ENCODE results near the gene SLC7A4. TPM values are rescaled to one million over a fixed set of nuclear protein-coding genes. Genes with fewer than 3 reads are reported as not detected.

SLC7A4 gene
- total RNA-seq, 3 donors from 2014 or later, result 1.6 to 2.4 (median 2.0) TPM

DNA sequence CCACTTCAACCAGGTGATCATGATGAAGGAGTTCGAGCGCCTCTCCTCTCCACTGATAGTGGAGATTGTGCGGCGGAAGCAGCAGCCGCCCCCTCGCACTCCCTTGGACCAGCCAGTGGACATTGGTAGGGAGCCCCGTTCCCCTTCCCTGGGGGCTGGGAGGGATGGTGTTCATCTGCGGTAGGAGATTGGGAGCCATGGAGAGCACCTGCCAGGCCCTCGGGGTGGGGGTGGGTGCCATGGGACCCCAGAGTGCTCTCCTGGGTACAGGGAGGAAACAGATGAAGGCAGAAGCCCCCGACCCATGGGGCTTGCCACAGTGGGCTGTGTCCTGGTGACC is 37.5 kb downstream of the SLC7A4 start:
- no peaks in the 10 kb centered on the region for H3K9me3 ChIP-seq
- peaks cover 2 to 3% of the 10 kb centered on the region in 2 donors for H3K4me1 ChIP-seq
- no peaks in the 10 kb centered on the region for H3K27me3 ChIP-seq
- intact Hi-C loops (cut with DNase I; ENCODE audit: low total_unique reads), result no loop called here
- TF ChIP-seq, protein P1, sequence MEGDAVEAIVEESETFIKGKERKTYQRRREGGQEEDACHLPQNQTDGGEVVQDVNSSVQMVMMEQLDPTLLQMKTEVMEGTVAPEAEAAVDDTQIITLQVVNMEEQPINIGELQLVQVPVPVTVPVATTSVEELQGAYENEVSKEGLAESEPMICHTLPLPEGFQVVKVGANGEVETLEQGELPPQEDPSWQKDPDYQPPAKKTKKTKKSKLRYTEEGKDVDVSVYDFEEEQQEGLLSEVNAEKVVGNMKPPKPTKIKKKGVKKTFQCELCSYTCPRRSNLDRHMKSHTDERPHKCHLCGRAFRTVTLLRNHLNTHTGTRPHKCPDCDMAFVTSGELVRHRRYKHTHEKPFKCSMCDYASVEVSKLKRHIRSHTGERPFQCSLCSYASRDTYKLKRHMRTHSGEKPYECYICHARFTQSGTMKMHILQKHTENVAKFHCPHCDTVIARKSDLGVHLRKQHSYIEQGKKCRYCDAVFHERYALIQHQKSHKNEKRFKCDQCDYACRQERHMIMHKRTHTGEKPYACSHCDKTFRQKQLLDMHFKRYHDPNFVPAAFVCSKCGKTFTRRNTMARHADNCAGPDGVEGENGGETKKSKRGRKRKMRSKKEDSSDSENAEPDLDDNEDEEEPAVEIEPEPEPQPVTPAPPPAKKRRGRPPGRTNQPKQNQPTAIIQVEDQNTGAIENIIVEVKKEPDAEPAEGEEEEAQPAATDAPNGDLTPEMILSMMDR (IDR thresholded peaks at IDR 0.05), result no peak
- no peak for TF ChIP-seq POLR2A (IDR thresholded peaks at IDR 0.05)
- TF ChIP-seq POLR2AphosphoS5 (IDR thresholded peaks at IDR 0.05), result no peak
- DNase-seq (ENCODE audit: low spot score in 2 of 2), result no peak
- no peak overlapping the region for H3K4me3 ChIP-seq
- H3K27ac ChIP-seq, result no peak overlapping the region
- no peaks in the 10 kb centered on the region for H3K36me3 ChIP-seq

DNA sequence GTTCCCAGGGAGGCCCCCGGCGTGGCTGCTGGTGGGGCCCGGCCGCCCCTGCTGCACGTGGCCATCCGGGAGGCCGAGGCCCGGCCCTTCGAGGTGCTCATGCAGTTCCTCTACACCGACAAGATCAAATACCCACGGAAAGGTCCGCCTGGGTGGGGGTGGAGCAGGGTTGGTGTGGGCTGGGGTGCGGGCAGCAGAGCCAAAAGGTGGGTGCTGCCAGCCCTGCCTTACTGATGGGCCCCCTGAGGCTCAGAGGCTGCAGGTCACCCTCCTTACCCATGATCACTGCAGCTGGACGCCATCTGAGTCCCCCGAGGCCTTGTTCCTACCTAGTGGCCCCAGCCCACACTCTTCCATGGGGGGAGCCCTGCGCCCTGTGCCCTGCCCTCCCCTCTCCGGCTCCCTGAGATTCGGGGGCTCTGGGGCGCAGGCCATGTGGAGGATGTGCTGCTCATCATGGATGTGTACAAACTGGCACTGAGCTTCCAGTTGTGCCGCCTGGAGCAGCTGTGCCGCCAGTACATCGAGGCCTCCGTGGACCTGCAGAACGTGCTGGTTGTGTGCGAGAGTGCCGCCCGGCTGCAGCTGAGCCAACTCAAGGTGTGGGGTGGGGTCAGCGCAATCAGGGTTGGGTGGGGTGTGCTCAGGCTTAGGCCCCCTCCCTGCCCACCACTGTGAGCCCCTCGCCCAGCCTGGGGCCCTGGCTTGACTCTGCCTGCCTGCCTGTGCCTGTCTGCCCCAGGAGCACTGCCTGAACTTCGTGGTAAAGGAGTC is 38.0 kb downstream of the SLC7A4 start:
- Histone ChIP-seq H3K27me3 (no peaks in the 10 kb centered on the region), H3K4me3 (no peak overlapping the region), H3K36me3 (no peaks in the 10 kb centered on the region), H3K9me3 (no peaks in the 10 kb centered on the region), H3K27ac (no peak overlapping the region), H3K4me1 (no peaks in the 10 kb centered on the region)
- DNase-seq (ENCODE audit: low spot score in 2 of 2), result no peak
- intact Hi-C loops (cut with DNase I; ENCODE audit: low total_unique reads), result no loop called here
- no peak for TF ChIP-seq POLR2A (IDR thresholded peaks at IDR 0.05)

DNA sequence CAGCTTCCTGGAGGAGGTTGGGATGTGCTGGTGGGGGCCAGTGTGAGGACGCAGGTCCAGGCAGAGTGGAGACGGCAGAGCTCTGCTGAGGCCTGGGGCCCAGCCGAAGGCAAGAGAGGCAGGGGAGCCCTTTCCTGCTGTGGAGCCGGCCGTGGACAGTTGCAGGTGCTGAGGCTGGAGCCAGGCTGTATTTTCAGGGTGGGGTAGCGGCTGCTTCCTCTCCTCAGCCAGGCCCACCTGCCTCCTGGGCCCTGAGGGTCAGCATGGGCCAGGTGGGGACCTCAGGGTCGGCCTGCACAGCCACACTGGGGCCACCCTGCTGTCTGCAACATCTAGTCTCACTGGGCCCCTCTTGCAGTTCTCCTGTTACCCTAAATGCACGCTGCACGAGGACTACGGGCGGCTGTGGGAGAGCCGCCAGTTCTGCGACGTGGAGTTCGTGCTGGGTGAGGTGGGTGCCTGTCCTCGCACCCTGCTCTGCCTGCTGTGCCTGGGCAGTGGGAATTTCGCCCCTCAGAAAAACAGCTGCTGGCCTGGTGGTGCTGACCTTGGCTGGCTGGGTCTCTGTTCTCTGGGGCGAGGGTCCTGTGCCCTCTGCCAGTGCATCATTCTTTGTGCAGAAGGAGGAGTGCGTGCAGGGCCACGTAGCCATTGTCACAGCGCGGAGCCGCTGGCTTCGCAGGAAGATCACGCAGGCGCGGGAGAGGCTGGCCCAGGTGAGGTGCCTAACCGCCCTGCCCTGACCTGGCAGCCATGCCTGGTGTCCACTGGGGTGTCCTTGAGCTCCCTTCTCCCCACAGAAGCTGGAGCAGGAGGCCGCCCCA is 38.8 kb downstream of the SLC7A4 start:
- H3K27ac ChIP-seq, result no peak overlapping the region
- intact Hi-C loops (cut with DNase I; ENCODE audit: low total_unique reads), result no loop called here
- H3K27me3 ChIP-seq, result no peaks in the 10 kb centered on the region
- H3K9me3 ChIP-seq, result no peaks in the 10 kb centered on the region
- no peak for DNase-seq (ENCODE audit: low spot score in 2 of 2)
- no peak overlapping the region for H3K4me3 ChIP-seq
- TF ChIP-seq POLR2AphosphoS5 (IDR thresholded peaks at IDR 0.05) (no peak), POLR2A (IDR thresholded peaks at IDR 0.05) (no peak)
- TF ChIP-seq, protein P1 (IDR thresholded peaks at IDR 0.05), result no peak
- no peaks in the 10 kb centered on the region for H3K36me3 ChIP-seq
- no peaks in the 10 kb centered on the region for H3K4me1 ChIP-seq

DNA sequence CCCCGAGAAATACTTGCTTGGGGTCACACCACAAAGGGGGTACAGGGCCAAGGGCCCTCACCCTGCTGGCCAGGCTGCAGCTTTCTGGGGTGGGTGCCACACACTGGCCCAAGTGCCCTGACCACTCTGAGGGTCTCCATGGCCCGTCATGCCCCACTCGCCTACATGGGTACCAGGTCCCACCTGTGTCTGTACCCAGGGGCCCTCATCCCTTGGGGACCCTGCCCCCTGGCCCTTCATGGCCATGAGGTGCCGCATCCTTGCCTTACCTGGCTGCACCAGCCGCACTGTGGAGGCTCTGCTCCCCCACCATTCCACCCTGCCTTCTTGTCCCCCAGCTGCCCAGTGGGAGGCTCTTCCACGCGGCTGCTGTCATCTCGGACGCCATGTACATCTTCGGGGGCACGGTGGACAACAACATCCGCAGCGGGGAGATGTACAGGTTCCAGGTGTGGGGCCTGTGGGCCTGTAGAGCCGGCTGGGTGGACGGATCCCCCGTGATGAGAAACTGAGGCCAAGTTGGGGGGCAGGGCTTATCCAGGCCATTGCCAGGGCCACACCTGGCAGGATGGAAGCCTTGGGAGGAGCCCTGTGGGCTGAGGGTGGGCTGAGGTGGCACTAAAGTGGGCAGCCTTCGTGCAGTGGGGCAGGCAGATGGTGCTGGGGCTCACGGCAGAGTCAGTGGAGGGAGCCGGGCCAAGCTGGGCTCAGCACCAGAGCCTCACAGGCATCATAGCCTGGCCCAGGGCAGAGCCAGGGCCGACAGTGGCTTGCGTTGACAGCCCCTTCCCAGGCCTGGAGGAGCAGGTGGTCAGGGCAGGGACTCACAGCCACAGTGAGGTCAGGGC is 39.7 kb downstream of the SLC7A4 start:
- DNase-seq (ENCODE audit: low spot score in 2 of 2), result no peak
- Histone ChIP-seq H3K4me3 (no peak overlapping the region), H3K27ac (no peak overlapping the region), H3K9me3 (no peaks in the 10 kb centered on the region), H3K36me3 (no peaks in the 10 kb centered on the region), H3K4me1 (no peaks in the 10 kb centered on the region), H3K27me3 (no peaks in the 10 kb centered on the region)
- intact Hi-C loops (cut with DNase I; ENCODE audit: low total_unique reads), result no loop called here
- TF ChIP-seq POLR2AphosphoS5 (IDR thresholded peaks at IDR 0.05), result no peak
- no peak for TF ChIP-seq POLR2A (IDR thresholded peaks at IDR 0.05)
- TF ChIP-seq, protein P1 (IDR thresholded peaks at IDR 0.05), result no peak

DNA sequence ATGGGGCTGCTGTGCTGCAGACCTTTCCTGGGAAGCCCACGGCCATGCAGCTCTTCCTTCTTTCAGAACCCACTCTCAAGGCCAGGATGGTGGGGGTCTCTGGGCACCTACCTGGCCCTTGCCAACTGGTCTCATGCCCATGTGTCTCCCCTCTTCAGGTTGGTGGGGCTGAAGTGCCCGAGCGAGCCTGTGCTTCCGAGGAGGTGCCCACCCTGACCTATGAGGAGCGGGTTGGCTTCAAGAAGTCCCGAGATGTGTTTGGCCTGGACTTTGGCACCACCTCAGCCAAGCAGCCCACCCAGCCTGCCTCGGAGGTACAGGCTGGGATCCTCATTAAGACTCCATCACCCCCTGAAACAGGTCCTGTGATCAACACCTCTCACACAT is 40.3 kb downstream of the SLC7A4 start:
- intact Hi-C loops (cut with DNase I; ENCODE audit: low total_unique reads), result no loop called here
- H3K9me3 ChIP-seq, result no peaks in the 10 kb centered on the region
- no peak for DNase-seq (ENCODE audit: low spot score in 2 of 2)
- TF ChIP-seq, protein P1 (IDR thresholded peaks at IDR 0.05), result no peak
- no peak for TF ChIP-seq POLR2AphosphoS5 (IDR thresholded peaks at IDR 0.05)
- no peak for TF ChIP-seq POLR2A (IDR thresholded peaks at IDR 0.05)
- H3K36me3 ChIP-seq, result no peaks in the 10 kb centered on the region
- no peak overlapping the region for H3K4me3 ChIP-seq
- H3K4me1 ChIP-seq, result no peaks in the 10 kb centered on the region
- no peaks in the 10 kb centered on the region for H3K27me3 ChIP-seq
- H3K27ac ChIP-seq, result no peak overlapping the region
